H9 (cell line): ENCODE measurements around the gene GPBP1L1. TPM values are rescaled to one million over a fixed set of nuclear protein-coding genes. Genes with fewer than 3 reads are reported as not detected.

Experiments used
- DNase-seq: peaks from one replicate; pipeline ENCODE4 v3.0.0-alpha.2; 2017
- H2AFZ ChIP-seq: one replicate; pipeline ENCODE4 v1.6.1; 2013; ENCODE audit warnings: mild to moderate bottlenecking, low read length, control low read depth, moderate library complexity
- H2AK5ac ChIP-seq: 2 replicates; pipeline ENCODE4 v1.6.1; 2013; ENCODE audit warnings: low read length, control low read depth, mixed read lengths; ENCODE audit not compliant: insufficient read length
- H2BK120ac ChIP-seq: one replicate; pipeline ENCODE4 v1.6.1; 2013; ENCODE audit warnings: low read depth, mild to moderate bottlenecking, low read length, control low read depth, inconsistent platforms; ENCODE audit not compliant: poor library complexity, severe bottlenecking
- H2BK12ac ChIP-seq: 2 replicates; pipeline ENCODE4 v1.6.1; 2013; ENCODE audit warnings: low read length, control low read depth, mixed read lengths, low read depth; ENCODE audit not compliant: insufficient read length
- H2BK15ac ChIP-seq: 2 replicates; pipeline ENCODE4 v1.6.1; 2013; ENCODE audit warnings: low read depth, low read length, control low read depth
- H2BK20ac ChIP-seq: one replicate; pipeline ENCODE4 v1.6.1; 2013; ENCODE audit warnings: low read depth, mild to moderate bottlenecking, low read length, control low read depth, inconsistent platforms; ENCODE audit not compliant: poor library complexity, severe bottlenecking
- H2BK5ac ChIP-seq: 2 replicates; pipeline ENCODE4 v1.6.1; 2013; ENCODE audit warnings: low read length, control low read depth, mixed read lengths; ENCODE audit not compliant: insufficient read length
- H3K14ac ChIP-seq: 2 replicates; pipeline ENCODE4 v1.6.1; 2013; ENCODE audit warnings: low read length, control low read depth; ENCODE audit not compliant: insufficient read depth
- H3K18ac ChIP-seq: 2 replicates; pipeline ENCODE4 v1.6.1; 2013; ENCODE audit warnings: low read depth, mild to moderate bottlenecking, mixed read lengths, low read length, control low read depth; ENCODE audit not compliant: insufficient read length
- H3K23ac ChIP-seq: 2 replicates; pipeline ENCODE4 v1.6.1; 2013; ENCODE audit warnings: low read length, control low read depth, mixed read lengths, low read depth; ENCODE audit not compliant: insufficient read length
- H3K23me2 ChIP-seq: 2 replicates; pipeline ENCODE4 v1.6.1; 2013; ENCODE audit warnings: low read depth, mild to moderate bottlenecking, mixed read lengths, low read length, control low read depth; ENCODE audit not compliant: insufficient read length, poor library complexity, severe bottlenecking
- H3K27ac ChIP-seq: 2 replicates; pipeline ENCODE4 v1.5.1; 2013; ENCODE audit warnings: low read length, control low read depth, mixed read lengths, low read depth; ENCODE audit not compliant: insufficient read length
- H3K27me3 ChIP-seq: 2 replicates; pipeline ENCODE4 v1.6.1; 2013; ENCODE audit warnings: low read length, control low read depth, inconsistent platforms; ENCODE audit not compliant: insufficient read depth
- H3K4ac ChIP-seq: 2 replicates; pipeline ENCODE4 v1.6.1; 2013; ENCODE audit warnings: low read depth, mild to moderate bottlenecking, control low read depth, inconsistent platforms, low read length, moderate library complexity
- H3K4me1 ChIP-seq: 2 replicates; pipeline ENCODE4 v1.6.1; 2013; ENCODE audit warnings: low read length, control low read depth, inconsistent platforms; ENCODE audit not compliant: insufficient read depth
- H3K4me2 ChIP-seq: 2 replicates; pipeline ENCODE4 v1.6.1; 2013; ENCODE audit warnings: low read length, control low read depth, mixed read lengths; ENCODE audit not compliant: insufficient read length, insufficient read depth
- H3K56ac ChIP-seq: 2 replicates; pipeline ENCODE4 v1.6.1; 2013; ENCODE audit warnings: low read depth, mild to moderate bottlenecking, mixed read lengths, low read length, control low read depth; ENCODE audit not compliant: insufficient read length
- H3K79me1 ChIP-seq: 2 replicates; pipeline ENCODE4 v1.6.1; 2013; ENCODE audit warnings: low read depth, mild to moderate bottlenecking, moderate library complexity, low read length, control low read depth, inconsistent platforms; ENCODE audit not compliant: insufficient read depth, poor library complexity, severe bottlenecking
- H3K79me2 ChIP-seq: 2 replicates; pipeline ENCODE4 v1.6.1; 2013; ENCODE audit warnings: low read length, control low read depth, inconsistent platforms; ENCODE audit not compliant: insufficient read depth
- H3K9ac ChIP-seq: 2 replicates; pipeline ENCODE4 v1.6.1; 2013; ENCODE audit warnings: low read length, control low read depth, mixed read lengths; ENCODE audit not compliant: insufficient read length; ENCODE audit errors: extremely low read depth
- H3K9me3 ChIP-seq: one replicate; pipeline ENCODE4 v1.6.1; 2013; ENCODE audit warnings: low read depth, low read length, inconsistent platforms; ENCODE audit not compliant: control insufficient read depth
- H3T11ph ChIP-seq: one replicate; pipeline ENCODE4 v1.6.1; 2013; ENCODE audit warnings: mild to moderate bottlenecking, low read length, control low read depth, inconsistent platforms
- H4K20me1 ChIP-seq: one replicate; pipeline ENCODE4 v1.6.1; 2013; ENCODE audit not compliant: control insufficient read depth, insufficient read length, insufficient read depth
- H4K5ac ChIP-seq: 2 replicates; pipeline ENCODE4 v1.6.1; 2013; ENCODE audit warnings: low read depth, mild to moderate bottlenecking, mixed read lengths, low read length, control low read depth; ENCODE audit not compliant: insufficient read length
- H4K8ac ChIP-seq: replicated peaks from 2 replicates; pipeline ENCODE4 v1.6.1; 2013; ENCODE audit warnings: low read length, control low read depth, mixed read lengths, low read depth; ENCODE audit not compliant: insufficient read length
- H4K91ac ChIP-seq: 2 replicates; pipeline ENCODE4 v1.6.1; 2013; ENCODE audit warnings: low read depth, mild to moderate bottlenecking, moderate library complexity, mixed read lengths, low read length, control low read depth; ENCODE audit not compliant: insufficient read length
- H3K27ac Mint-ChIP-seq, 3 experiments: 2 replicates in 2 of 3; 3 replicates in 1 of 3; pipeline ENCODE4 v1.8.0; 2020 to 2021; ENCODE audit warnings: mixed read lengths in 3 of 3, mild to moderate bottlenecking in 1 of 3, moderate library complexity in 1 of 3
- H3K27me3 Mint-ChIP-seq: 2 replicates; pipeline ENCODE4 v1.8.0; 2021; ENCODE audit warnings: low read depth, mild to moderate bottlenecking, moderate library complexity, mixed read lengths
- H3K36me3 Mint-ChIP-seq, 3 experiments: 2 replicates in 2 of 3; 3 replicates in 1 of 3; pipeline ENCODE4 v1.8.0; 2020 to 2021; ENCODE audit warnings: low read depth in 3 of 3, mixed read lengths in 3 of 3; ENCODE audit not compliant: insufficient read depth in 1 of 3
- H3K4me1 Mint-ChIP-seq, 2 experiments: 2 replicates each; pipeline ENCODE4 v1.8.0; 2020; ENCODE audit warnings: mixed read lengths in 2 of 2
- H3K4me3 Mint-ChIP-seq, 2 experiments: 2 replicates in 1 of 2; 3 replicates in 1 of 2; pipeline ENCODE4 v1.8.0; 2020 to 2021; ENCODE audit warnings: mild to moderate bottlenecking in 2 of 2, mixed read lengths in 2 of 2, moderate library complexity in 1 of 2
- H3K9me3 Mint-ChIP-seq, 2 experiments: 2 replicates in 1 of 2; 3 replicates in 1 of 2; pipeline ENCODE4 v1.8.0; 2020; ENCODE audit warnings: mild to moderate bottlenecking in 2 of 2, mixed read lengths in 2 of 2, moderate library complexity in 1 of 2
- CTCF ChIP-seq: fragments of 200-600 bp; sonication (generic); conservative IDR thresholded peaks from 3 replicates; pipeline ENCODE4 v1.8.0; 2021; ENCODE audit warnings: antibody characterized with exemption, mild to moderate bottlenecking
- WGBS: extraction: QIAGEN DNeasy Blood & Tissue Kit; methylation state at CpG from one replicate; pipeline ENCODE4 v1.1.7; 2013; ENCODE audit warnings: missing lambda C conversion rate, low lambda C conversion rate, mixed read lengths; ENCODE audit not compliant: insufficient read length; ENCODE audit errors: extremely low coverage; 5-methylcytosine and 5-hydroxymethylcytosine counted together
- total RNA-seq: library from RNA; stranded (reverse); gene quantifications from 2 replicates; pipeline ENCODE4 v1.2.1, GENCODE V29; 2021

GPBP1L1 gene
- total RNA-seq, 1 experiment from 2014 or later = 115 TPM

- no peak overlapping the region for H3K4me2 ChIP-seq
- no peak overlapping the region for H4K91ac ChIP-seq
- H2AK5ac ChIP-seq = no peak overlapping the region
- H4K5ac ChIP-seq = no peak overlapping the region
- H3K9ac ChIP-seq = no peak overlapping the region
- no peak for TF ChIP-seq CTCF
- H3K9me3 ChIP-seq = no peaks in the 10 kb centered on the region
- H3K18ac ChIP-seq = no peak overlapping the region
- no peak overlapping the region for H3T11ph ChIP-seq
- Mint-ChIP-seq H3K27ac (no peak overlapping the region), H3K4me1 (peaks cover 0 to 4% of the 10 kb centered on the region in 2 experiments; a peak in 2 of 4 replicates), H3K4me3 (no peak overlapping the region), H3K9me3 (no peaks in the 10 kb centered on the region; a peak in 1 of 5 replicates), H3K36me3 (peaks cover 0 to 9% (median 2%) of the 10 kb centered on the region in 3 experiments; a peak in 3 of 7 replicates), H3K27me3 (no peaks in the 10 kb centered on the region)
- H3K27me3 ChIP-seq = no peaks in the 10 kb centered on the region
- H2BK20ac ChIP-seq = no peak overlapping the region
- no CpG with 5 or more reads among the region's 1 CpG for WGBS
- H3K23me2 ChIP-seq = no peaks in the 10 kb centered on the region
- no peak overlapping the region for H2BK12ac ChIP-seq
- no peak overlapping the region for H3K23ac ChIP-seq
- no peak overlapping the region for H2BK15ac ChIP-seq
- no peak overlapping the region for H2BK120ac ChIP-seq
- no peak overlapping the region for H4K8ac ChIP-seq
- H3K14ac ChIP-seq = no peak overlapping the region
- DNase-seq = no peak
- no peak overlapping the region for H3K56ac ChIP-seq
- no peak overlapping the region for H3K4ac ChIP-seq
- H2BK5ac ChIP-seq = no peak overlapping the region
- H2AFZ ChIP-seq = no peak overlapping the region
- no peaks in the 10 kb centered on the region for H3K79me1 ChIP-seq
- no peaks in the 10 kb centered on the region for H4K20me1 ChIP-seq
- H3K27ac ChIP-seq = no peak overlapping the region
- no peaks in the 10 kb centered on the region for H3K4me1 ChIP-seq
- H3K79me2 ChIP-seq = no peaks in the 10 kb centered on the region
Observed at GRCh38 chr1:45721207-45721606, 34.9 kb upstream of the GPBP1L1 start.
